AG10803 (cell line): ENCODE data around the gene PCID2.

ENCODE experiments used
- DNase-seq: peaks from one replicate; pipeline ENCODE4 v3.0.0; 2010; ENCODE audit warnings: low read depth
- H3K4me3 ChIP-seq: 2 replicates; pipeline ENCODE4 v1.5.1; 2011; ENCODE audit warnings: mild to moderate bottlenecking, low read length, control low read depth
- TF ChIP-seq, protein P1 (sequence below): conservative IDR thresholded peaks from 2 replicates; pipeline ENCODE4 v1.5.1; 2011; ENCODE audit warnings: mild to moderate bottlenecking, low read length, control low read depth, inconsistent platforms

Gene PCID2

DNA sequence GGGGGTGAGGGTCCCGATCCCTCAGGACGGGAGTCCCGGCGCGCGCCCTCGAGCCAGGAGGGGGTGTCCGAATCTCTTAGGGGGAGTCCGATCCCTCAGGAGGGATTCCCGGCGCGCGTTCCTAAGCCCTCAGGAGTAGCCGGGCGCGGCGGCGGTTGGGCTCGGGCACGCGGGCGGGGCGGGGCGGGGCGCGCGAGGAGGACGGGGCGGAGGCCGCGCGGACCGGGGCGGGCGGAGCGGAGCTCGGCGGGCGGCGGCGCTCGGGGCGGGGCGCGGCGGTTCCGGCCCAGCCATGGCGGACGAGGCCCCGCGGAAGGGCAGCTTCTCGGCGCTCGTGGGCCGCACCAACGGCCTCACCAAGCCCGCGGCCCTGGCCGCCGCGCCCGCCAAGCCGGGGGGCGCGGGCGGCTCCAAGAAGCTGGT, 878 bp upstream of the PCID2 start, which contains the start of gene CUL4A:
Gene CUL4A, plus strand, starts transcription at position 278 of the 423 bp plus-strand sequence. Its CDS starts 15 bp downstream, at position 293.
- H3K4me3 ChIP-seq: peak within 1 kb of the TSS; percentile 67
- TF ChIP-seq, protein P1, sequence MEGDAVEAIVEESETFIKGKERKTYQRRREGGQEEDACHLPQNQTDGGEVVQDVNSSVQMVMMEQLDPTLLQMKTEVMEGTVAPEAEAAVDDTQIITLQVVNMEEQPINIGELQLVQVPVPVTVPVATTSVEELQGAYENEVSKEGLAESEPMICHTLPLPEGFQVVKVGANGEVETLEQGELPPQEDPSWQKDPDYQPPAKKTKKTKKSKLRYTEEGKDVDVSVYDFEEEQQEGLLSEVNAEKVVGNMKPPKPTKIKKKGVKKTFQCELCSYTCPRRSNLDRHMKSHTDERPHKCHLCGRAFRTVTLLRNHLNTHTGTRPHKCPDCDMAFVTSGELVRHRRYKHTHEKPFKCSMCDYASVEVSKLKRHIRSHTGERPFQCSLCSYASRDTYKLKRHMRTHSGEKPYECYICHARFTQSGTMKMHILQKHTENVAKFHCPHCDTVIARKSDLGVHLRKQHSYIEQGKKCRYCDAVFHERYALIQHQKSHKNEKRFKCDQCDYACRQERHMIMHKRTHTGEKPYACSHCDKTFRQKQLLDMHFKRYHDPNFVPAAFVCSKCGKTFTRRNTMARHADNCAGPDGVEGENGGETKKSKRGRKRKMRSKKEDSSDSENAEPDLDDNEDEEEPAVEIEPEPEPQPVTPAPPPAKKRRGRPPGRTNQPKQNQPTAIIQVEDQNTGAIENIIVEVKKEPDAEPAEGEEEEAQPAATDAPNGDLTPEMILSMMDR: no peak
- DNase-seq: peak; percentile 73

DNA sequence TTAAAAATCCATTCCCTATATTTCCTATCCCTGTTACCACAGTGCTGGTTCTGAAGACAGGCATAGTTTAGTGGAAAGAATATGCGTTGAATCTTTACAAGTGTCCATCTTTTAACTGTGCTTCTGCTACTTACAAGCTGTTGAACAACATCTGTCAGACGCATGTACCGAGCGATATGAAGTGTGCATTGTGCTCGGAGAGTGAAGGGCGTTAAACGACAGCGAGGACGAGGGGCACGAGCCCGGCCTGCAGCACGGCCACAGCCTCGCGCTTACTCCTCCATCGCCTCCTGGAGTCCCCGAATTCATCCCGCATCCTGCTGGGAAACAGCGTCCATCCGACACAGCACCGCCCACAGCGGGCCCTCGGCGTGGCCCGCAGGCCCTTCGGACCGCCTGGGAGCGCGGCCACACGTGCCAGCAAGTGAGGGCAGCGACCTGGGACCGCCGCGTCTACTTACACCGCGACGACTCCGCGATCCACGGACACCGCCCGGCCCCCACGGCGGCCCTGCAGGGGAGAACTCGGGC, 514 bp downstream of the PCID2 start:
- peak; percentile 54 for DNase-seq
- peak overlapping the region; percentile 67 for H3K4me3 ChIP-seq
- TF ChIP-seq, protein P1: no peak

DNA sequence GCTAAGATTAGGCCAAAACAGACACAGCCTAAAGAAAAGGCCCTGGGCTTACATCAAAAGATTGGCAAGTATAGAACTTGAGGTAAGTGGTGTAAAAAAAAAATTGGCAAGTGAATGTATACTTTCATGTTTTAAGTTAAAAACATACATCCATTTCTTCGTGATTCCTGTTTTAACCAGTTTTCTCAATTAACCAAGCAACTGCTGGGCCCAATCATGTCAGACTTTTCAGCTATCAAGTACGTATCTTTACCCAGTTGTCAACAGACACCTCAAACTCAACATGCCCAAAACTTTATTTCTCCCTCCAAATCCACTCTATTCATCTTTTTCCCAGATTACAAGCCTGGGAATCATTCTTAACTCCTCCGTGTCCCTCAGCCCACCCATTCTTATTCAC, 1.0 kb downstream of the PCID2 start:
- H3K4me3 ChIP-seq: peak overlapping the region; percentile 67
- TF ChIP-seq, protein P1: no peak
- DNase-seq: no peak

DNA sequence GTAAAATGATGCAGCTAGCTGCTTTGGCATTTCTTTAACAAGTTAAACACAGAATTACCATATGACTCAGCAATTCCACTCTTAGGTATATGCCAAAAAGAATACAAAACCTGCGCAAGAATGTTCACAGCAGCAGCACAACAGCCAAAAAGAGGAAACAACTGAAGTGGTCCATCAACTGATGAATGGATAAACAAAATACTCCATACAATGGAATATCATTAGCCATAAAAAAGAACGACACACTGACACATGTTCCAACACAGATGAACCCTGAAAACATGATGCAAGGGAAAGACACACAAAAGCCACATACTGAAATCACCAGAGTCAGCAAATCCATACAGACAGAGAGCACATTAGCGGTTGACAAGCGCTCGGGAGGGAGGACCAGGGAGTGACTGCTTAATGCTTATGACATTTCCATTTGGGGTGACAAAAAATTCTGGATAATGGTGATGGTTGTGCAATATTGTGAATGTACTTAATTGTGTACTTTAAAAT, 3.0 kb downstream of the PCID2 start:
- H3K4me3 ChIP-seq: no peak overlapping the region
- DNase-seq: no peak
- TF ChIP-seq, protein P1: no peak

DNA sequence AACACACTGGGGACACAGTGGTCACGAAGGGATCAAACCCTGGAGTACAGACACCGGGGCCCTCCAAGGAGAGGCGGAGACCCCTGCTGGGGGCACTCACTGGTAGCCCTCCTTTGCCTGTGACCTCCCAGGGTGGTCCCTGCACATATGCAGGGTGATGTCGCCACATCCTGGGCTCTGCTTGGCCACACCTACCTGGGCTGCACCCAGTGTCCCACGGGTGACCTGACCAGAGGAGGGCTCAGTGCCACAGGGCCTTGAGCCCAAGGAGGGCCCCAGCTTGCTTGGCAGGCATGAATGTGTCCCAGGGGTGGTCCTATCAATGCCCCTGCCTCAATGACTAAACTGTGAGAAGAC, 4.1 kb downstream of the PCID2 start:
- TF ChIP-seq, protein P1: no peak
- no peak for DNase-seq
- no peak overlapping the region for H3K4me3 ChIP-seq

DNA sequence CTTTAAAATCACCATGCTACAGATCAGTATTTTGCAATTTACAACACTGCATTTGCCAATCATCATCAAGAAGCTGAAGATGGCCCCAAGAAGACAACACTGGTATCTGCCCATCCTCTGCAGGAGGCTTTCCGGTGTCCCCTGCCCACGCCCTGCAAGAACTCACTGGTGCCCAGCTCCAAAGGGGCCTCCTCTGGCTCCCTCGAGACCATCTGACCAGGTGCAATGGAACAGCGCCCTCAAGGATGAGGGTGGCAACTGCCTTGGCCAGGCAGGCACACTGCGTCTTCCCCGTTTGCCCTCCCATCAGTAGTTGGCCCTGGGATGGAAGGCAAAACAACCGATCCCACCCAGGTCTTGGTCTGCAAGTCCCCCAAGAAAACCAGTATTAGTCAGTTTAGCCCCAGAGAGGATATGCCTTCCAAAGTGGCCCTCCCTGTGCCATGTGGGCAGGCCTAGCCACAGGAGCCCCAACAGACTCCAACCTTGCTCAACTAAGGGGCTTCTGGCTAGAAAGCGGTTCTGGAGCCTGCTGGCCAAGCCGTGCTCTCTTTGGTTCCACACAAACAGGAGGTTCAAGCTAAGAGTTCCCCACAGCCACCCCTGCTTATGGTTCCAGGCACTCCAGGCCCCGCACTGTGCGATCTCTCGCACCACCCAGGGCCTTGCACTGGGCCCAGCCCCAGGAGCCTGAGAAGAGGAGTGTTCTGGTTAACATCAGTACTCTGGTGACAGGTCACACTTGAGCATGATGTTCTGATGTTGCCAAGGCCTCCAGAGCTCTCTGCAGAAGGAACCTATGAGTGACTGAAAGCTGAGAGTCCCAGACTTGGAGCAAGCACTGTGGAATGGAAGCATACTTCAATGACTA, 4.7 kb downstream of the PCID2 start:
- no peak overlapping the region for H3K4me3 ChIP-seq
- TF ChIP-seq, protein P1: no peak
- DNase-seq: no peak

DNA sequence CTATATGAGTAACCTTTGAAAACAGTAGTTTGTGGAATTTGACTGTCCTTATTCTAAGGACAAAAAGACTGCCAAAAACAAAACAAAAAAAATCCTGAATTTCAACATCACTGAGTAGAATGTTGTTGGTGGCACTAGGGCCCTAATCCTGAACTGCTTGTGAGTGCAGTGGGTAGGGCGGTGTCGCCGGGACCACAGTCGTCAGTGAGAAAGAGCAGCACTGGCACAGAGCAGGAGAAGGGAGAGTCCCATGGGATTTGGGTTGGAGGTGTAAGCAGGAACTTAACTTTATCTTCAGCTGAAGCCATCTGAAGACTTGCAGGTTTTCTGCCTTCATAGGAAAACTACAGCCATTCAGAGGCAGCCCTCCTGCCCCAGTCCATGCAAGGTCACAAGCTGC, 5.6 kb downstream of the PCID2 start:
- TF ChIP-seq, protein P1: no peak
- DNase-seq: no peak
- H3K4me3 ChIP-seq: no peak overlapping the region
